ENCODE data around the gene MRPL4.

- TF ChIP-seq CTCF (conservative IDR thresholded peaks at IDR 0.05; ENCODE audit: low read length) (no peak), EZH2phosphoT487 (IDR thresholded peaks at IDR 0.05; ENCODE audit: borderline replicate concordance, low read depth, low read length) (no peak)
Observed at GRCh38 chr19:10223488-10224213, 28.4 kb upstream of the MRPL4 start.
